GM06990 (cell line): ENCODE results near the gene LAMB1.
"Not testable (repeated sequence)": the region's sequence is repeated elsewhere in the genome, so short reads cannot be mapped to it uniquely, and the experiment has no call there.

Experiments
- DNase-seq: peaks from one replicate; pipeline ENCODE4 v3.0.0-alpha.2; 2011; ENCODE audit not compliant: insufficient read length; ENCODE audit errors: extremely low read depth
- H3K27me3 ChIP-seq: replicated peaks from 2 replicates; pipeline ENCODE4 v1.6.0; 2011; ENCODE audit warnings: low read length; ENCODE audit not compliant: control insufficient read depth, insufficient read depth
- H3K36me3 ChIP-seq: 2 replicates; pipeline ENCODE4 v1.5.1; 2011; ENCODE audit warnings: low read length; ENCODE audit not compliant: control insufficient read depth, insufficient read depth
- H3K4me3 ChIP-seq: replicated peaks from 2 replicates; pipeline ENCODE4 v1.5.1; 2011; ENCODE audit warnings: low read depth, mild to moderate bottlenecking, control low read depth, low read length
- CTCF ChIP-seq: IDR thresholded peaks from 2 replicates; pipeline ENCODE4 v1.5.1; 2011; ENCODE audit warnings: low read length, control low read depth, mild to moderate bottlenecking, inconsistent platforms; ENCODE audit not compliant: insufficient read depth, poor library complexity, severe bottlenecking

LAMB1 gene

DNA sequence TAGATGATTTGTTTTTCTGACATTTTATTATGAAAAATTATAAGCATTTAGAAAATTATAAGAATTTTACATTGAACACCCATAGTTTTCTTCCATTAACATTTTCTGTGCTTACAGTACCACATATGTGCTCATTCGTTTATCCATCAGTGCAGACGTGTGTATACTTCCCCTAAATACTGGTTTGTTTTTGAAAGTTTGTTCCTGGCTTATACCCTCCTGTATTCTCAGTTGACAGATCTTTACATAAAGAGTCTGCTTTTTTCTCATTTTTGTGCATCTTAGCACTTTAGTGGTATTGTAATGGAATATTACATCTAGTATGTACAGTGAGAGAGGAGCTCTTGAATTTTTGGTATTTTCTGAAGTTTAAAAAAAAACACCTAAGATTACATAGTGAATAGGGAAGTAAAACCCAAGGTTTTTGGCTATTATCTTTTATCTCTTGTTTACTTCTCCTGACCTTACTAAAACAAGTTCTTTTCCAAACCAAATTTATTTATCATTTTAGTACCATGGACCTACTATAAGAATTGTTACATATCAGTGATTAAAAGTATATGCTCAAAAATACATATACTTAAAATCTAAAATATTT is 103.9 kb downstream of the LAMB1 start:
- TF ChIP-seq CTCF, result no peak
- Histone ChIP-seq H3K27me3 (no peaks in the 10 kb centered on the region), H3K4me3 (no peak overlapping the region), H3K36me3 (peaks cover 3% of the 10 kb centered on the region)
- DNase-seq, result no peak

DNA sequence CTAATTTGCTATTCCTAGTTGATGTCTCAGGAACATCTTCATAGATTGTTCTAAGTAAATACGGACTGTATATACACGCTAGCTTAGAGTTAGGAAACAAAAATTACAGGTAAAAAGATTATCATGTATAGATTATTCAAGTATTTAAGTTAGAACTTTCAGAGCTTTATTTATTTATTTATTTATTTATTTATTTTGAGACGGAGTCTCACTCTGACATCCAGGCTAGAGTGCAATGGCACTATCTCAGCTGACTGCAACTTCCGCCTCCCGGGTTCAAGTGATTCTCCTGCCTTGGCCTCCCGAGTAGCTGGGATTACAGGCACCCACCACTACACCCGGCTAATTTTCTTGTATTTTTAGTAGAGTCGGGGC is 110.6 kb downstream of the LAMB1 start:
- not testable (repeated sequence) for DNase-seq
- H3K4me3 ChIP-seq, result peak overlapping the region; percentile 92

DNA sequence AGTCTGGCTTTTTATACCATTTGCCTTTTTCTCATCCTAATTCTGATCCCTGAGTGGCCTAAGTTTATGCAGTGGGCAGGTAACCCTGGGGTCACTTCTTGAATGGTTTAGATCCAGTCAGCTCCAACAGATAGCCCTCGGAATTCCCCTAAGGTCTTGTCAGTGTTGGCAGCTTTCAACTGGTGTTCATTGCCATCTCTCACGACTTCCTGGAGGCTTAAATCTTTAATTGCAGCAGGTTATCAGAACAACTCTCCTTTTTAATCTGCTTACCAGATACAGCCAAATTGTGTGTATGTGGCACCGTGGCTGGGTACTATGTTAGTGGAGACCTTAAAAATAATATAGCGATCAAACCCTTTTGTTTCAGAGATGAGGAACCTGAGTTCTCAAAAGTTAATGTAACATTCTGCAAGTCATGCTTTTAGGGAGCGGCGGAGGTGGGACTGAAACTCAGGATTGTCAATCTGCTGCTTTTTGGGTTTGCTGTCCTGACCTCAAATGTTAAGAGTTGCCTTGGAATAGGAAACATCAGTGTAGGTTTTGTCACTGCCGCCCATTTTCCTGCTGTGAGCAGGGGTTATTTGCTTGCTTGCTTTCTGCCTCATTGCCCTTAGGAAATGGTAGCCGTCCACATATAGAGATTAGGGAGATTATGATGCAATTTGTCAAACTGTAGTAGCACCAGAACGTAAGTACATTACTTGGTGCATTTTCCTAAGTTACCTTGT is 111.2 kb downstream of the LAMB1 start:
- H3K36me3 ChIP-seq, result peaks cover 5% of the 10 kb centered on the region
- DNase-seq, result no peak
- H3K4me3 ChIP-seq, result peak overlapping the region; percentile 92
- no peaks in the 10 kb centered on the region for H3K27me3 ChIP-seq
- no peak for TF ChIP-seq CTCF

More for the DNA sequence above, 110.6 kb downstream of the LAMB1 start:
- H3K27me3 ChIP-seq, H3K36me3 ChIP-seq: not testable (repeated sequence)

DNA sequence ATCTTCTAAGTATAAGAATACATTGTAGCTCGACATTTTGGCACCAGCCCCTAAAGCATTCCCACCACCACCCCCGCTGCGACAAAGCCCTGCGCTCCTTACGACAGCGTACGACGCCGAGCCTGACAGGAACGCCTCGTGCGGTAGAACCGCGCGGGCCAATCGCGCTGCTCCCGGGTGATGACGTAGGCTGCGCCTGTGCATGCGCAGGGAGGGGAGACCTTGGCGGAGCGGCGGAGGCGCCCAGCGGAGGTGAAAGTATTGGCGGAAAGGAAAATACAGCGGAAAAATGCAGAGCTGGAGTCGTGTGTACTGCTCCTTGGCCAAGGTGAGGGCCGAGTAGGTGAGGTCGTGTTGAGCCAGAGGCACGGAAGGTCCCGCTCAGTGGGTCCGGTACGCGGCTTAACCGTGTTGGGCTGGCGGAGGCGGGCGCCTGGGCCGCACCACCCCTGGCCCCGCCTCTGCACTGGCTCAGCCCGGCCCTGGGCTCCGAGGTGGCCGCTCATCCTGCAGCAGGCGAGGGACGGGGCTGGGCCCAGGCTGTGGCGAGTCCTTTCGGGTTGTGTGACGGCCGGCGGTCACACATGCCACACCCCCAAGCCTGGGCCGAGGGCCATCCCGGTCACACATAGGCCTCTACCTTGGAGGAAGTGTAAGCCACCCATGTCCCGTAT is 111.9 kb downstream of the LAMB1 start, which contains the start of gene DLD:
DLD (plus strand) TSS at position 222 of the 674 bp plus-strand sequence; CDS start at position 290, 68 bp downstream.
- peak within 1 kb of the TSS; percentile 92 for H3K4me3 ChIP-seq
- H3K27me3 ChIP-seq, result no peaks in the 10 kb centered on the region
- H3K36me3 ChIP-seq, result peaks cover 4% of the 10 kb centered on the region
- peak; percentile 93 for DNase-seq
- TF ChIP-seq CTCF, result no peak

GRCh38 chr7:107890493-107890961 is 112.4 kb downstream of the LAMB1 start:
- Histone ChIP-seq H3K27me3 (no peaks in the 10 kb centered on the region), H3K36me3 (peaks cover 2% of the 10 kb centered on the region), H3K4me3 (peak overlapping the region; percentile 92)
- no peak for TF ChIP-seq CTCF
- no peak for DNase-seq

DNA sequence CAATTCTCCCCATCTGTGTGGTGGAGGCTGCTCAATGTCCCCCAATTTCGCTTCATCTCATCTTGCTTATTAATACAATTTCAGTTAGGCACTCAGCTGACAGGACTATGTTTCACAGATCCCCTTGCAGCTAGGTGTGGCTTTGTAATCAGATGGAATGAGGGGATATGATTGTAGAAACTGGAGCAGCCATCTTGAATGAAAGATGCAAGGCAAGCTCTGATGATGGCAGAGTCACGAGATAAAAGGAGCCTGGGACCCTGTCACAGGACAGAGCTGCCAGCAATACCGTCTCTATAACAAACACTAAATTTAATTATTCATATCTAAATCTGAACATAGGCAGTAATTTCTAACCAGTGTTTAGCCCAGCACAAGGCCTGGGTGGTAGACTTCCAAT is 113.0 kb downstream of the LAMB1 start:
- DNase-seq, result no peak
- TF ChIP-seq CTCF, result no peak
- no peak overlapping the region for H3K4me3 ChIP-seq

DNA sequence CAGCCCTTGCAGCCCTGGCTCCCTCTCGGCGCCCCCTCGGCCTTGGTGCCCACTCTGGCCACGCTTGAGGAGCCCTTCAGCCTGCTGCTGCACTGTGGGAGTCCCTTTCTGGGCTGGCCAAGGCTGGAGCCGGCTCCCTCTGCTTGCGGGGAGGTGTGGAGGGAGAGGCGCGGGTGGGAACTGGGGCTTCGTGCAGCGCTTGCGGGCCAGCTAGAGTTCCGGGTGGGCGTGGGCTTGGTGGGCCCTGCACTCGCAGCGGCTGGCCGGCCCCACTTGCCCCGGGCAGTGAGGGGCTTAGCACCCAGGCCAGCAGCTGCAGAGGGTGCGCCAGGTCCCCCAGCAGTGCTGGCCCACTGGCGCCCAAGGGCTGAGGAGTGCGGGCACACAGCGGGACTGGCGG is 115.1 kb downstream of the LAMB1 start:
- DNase-seq, H3K27me3 ChIP-seq, H3K36me3 ChIP-seq, H3K4me3 ChIP-seq: not testable (repeated sequence)

More for the DNA sequence above, 113.0 kb downstream of the LAMB1 start:
- peaks cover 2% of the 10 kb centered on the region for H3K36me3 ChIP-seq
- H3K27me3 ChIP-seq, result no peaks in the 10 kb centered on the region
